ENCODE data around the gene STK10. TPM values are rescaled to one million over a fixed set of nuclear protein-coding genes. Genes with fewer than 3 reads are reported as not detected.

The STK10 gene
- total and polyA plus RNA-seq, 12 donors: 5.6 to 22.3 (median 9.9) TPM

GRCh38 chr5:172194985-172195774 is 7.2 kb upstream of the STK10 start:
- Histone ChIP-seq H3K27ac (no peak overlapping the region), H3K27me3 (no peaks in the 10 kb centered on the region), H3K4me1 (no peaks in the 10 kb centered on the region), H3K36me3 (no peaks in the 10 kb centered on the region), H3K4me3 (no peak overlapping the region), H3K9me3 (no peaks in the 10 kb centered on the region)
- no peak for TF ChIP-seq CTCF (IDR thresholded peaks at IDR 0.05)
- no peak for DNase-seq
- 59 to 69% methylated on average over 6 of the region's 6 CpGs for WGBS, 2 donors
- intact Hi-C loops (cut with DNase I): loop anchor here in 3 of 10 donors (5.0 to 10.0 kb wide), 3 partner anchors 90 to 100 kb away; partner anchors contain the start of gene UBTD2 (in 1 of the 3)
- no peak for ATAC-seq

GRCh38 chr5:172193872-172194271 is 5.8 kb upstream of the STK10 start, which contains the start of gene EFCAB9:
Gene EFCAB9, plus strand, starts transcription at chr5:172194172. Its CDS starts 1 bp downstream, at chr5:172194173.
- peaks cover 0 to 1% (median 0%) of the 10 kb centered on the region in 9 donors for H3K4me1 ChIP-seq
- TF ChIP-seq CTCF (IDR thresholded peaks at IDR 0.05): no peak
- H3K27ac ChIP-seq: no peak within 1 kb of the TSS
- H3K36me3 ChIP-seq: no peaks in the 10 kb centered on the region
- H3K4me3 ChIP-seq: no peak within 1 kb of the TSS
- H3K9me3 ChIP-seq: no peaks in the 10 kb centered on the region
- 79 to 83% methylated on average over 6 of the region's 6 CpGs for WGBS, 2 donors
- no peaks in the 10 kb centered on the region for H3K27me3 ChIP-seq
- DNase-seq: no peak
- ATAC-seq: no peak
- intact Hi-C loops (cut with DNase I): loop anchor here in 3 of 10 donors (5.0 to 10.0 kb wide), 3 partner anchors 91 to 101 kb away; partner anchors contain the start of gene UBTD2 (in 1 of the 3)

GRCh38 chr5:172189693-172190296 is 1.8 kb upstream of the STK10 start:
- TF ChIP-seq CTCF (IDR thresholded peaks at IDR 0.05): no peak
- Histone ChIP-seq H3K9me3 (no peaks in the 10 kb centered on the region), H3K27ac (no peak overlapping the region), H3K4me3 (no peak overlapping the region), H3K27me3 (no peaks in the 10 kb centered on the region), H3K4me1 (peaks cover 0 to 29% (median 22%) of the 10 kb centered on the region in 9 donors), H3K36me3 (peaks cover 0 to 7% (median 0%) of the 10 kb centered on the region in 9 donors)
- no peak for DNase-seq
- ATAC-seq: no peak
- WGBS, 2 donors: 70 to 75% methylated on average over 3 of the region's 3 CpGs
- intact Hi-C loops (cut with DNase I): loop anchor here in 9 of 10 donors (2.0 to 10.0 kb wide), 12 partner anchors 47 to 277 kb away; partner anchors contain the start of gene UBTD2 (in 4 of the 9)

GRCh38 chr5:172188893-172189692 is 1.1 kb upstream of the STK10 start:
- ATAC-seq (no peak), DNase-seq (no peak)
- Histone ChIP-seq H3K27me3 (no peaks in the 10 kb centered on the region), H3K9me3 (no peaks in the 10 kb centered on the region), H3K4me1 (peaks cover 0 to 36% (median 29%) of the 10 kb centered on the region in 9 donors), H3K27ac (peak overlapping the region in 5 of 10 donors; percentile 94 to 99 (median 96)), H3K36me3 (peaks cover 0 to 14% (median 0%) of the 10 kb centered on the region in 9 donors), H3K4me3 (peak overlapping the region in 9 of 10 donors; percentile 76 to 100 (median 95))
- intact Hi-C loops (cut with DNase I): loop anchor here (1.0 to 10.0 kb wide), 13 partner anchors 47 to 277 kb away; partner anchors contain the start of gene UBTD2 (in 4 of the 10)
- TF ChIP-seq CTCF (IDR thresholded peaks at IDR 0.05): peak in 2 of 9 donors; percentile 1 to 19
- 44 to 50% methylated on average over 30 of the region's 30 CpGs for WGBS, 2 donors

All from heart right ventricle (tissue), 16 donors.